CD4-positive, alpha-beta T cell treated with Interleukin-15 for 1 hour (primary cell): ENCODE results near the gene ATP8A2.

Experiments used
- DNase-seq: peaks from one replicate; pipeline ENCODE4 v3.0.0-alpha.2; 2020

ATP8A2 gene

DNA sequence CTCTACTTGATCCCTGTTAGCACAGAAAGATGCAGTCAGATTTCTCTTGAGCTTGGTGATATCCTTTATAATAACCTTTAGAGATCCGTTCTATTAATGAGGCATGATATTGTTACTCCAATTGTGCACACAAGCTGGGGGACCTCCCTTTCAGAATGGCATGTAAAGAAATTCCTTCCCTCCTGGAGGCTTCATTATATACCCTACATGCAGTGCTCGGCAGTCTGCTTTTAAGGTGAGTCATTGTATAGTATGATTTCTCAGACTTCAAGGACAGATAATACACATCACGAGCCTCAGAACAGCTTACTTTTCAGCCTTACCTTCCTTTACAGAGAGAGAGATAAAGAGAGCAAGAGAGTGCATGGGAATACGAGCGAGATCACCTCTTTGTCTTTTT lies 261.3 kb downstream of the ATP8A2 start:
- DNase-seq: no peak

DNA sequence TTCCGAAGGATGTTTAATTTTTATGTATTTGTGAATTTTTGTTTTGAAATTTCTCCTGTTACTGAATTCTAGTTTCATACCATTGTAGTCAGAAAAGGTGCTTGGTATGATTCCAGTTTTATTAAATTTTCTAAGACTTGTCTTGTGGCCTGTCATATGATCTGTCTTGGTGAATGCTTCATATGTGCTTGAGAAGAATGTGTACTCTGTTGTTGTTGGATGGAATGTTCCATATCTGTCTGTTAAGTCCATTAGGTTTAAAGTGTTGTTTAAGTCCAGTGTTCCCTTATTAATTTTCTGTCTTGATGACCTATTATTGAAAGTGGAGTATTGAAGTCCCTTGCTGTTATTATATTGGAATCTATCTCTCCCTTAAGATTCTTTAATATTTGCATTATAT lies 273.9 kb downstream of the ATP8A2 start:
- DNase-seq: no peak

DNA sequence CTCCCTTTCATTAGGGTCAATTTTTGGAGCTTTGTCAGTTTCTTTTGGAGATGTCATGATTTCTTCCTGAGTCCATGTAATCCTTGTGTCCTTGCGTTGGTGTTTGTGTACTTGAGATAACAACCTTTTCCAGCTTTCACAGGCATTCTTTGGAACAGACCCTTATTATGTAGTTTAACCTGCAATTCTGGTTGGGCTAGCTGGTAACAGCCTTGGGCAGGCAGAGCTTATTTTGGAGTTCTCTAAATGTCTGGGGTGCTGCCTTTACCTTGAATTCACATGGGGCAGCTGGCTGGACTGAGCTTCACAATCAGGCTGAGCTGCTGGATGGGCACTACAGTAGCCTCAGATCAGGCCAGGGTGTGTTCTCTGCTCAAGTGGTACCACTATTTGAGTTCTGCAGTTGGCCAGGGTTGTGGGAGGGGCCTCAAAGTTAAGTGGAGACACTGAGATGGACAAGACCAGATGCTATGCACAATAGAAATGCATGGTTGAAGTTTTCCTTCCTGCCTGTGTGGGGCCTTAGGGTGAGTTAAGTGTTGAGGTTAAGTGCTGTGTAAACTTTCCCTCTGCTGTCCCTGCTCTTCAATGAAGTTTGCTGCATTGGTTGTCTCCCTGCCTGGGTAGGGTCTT lies 277.3 kb downstream of the ATP8A2 start:
- no peak for DNase-seq

DNA sequence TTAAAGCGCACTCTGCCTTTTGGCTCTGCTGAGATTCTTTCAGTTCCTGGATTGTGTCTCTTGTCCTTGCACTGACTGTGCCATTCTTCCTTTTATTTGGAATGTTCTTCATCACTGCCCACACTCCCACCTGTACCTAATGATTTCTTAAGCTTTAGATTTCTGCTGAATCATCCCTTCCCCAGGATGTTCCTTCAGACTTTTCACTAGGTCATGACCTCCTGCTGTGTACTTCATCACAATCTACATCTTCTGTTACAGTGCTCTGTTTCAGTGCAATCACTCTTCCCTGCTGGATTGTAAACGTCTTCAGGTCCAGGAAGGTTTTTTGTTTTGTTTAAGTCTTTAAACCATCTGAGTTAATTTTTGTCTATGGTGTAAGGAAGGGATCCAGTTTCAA lies 281.0 kb downstream of the ATP8A2 start:
- DNase-seq: no peak

DNA sequence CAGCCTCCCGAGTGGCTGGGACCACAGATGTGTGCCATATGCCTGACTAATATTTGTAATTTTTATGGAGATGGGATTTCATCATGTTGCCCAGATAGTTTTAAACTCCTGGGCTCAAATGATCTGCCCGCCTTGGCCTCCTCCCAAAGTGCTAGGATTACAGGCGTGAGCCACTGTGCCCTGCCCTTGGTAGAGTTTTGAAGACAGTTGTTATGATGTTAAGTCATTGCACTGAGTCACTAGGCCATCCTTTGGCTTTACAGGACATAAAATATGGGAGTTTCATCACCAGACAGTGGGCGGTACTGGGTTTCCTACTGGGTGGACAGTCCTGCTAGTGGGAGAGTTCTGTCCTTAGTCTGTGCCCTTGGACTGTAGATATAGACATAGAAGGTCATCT lies 282.5 kb downstream of the ATP8A2 start:
- no peak for DNase-seq

DNA sequence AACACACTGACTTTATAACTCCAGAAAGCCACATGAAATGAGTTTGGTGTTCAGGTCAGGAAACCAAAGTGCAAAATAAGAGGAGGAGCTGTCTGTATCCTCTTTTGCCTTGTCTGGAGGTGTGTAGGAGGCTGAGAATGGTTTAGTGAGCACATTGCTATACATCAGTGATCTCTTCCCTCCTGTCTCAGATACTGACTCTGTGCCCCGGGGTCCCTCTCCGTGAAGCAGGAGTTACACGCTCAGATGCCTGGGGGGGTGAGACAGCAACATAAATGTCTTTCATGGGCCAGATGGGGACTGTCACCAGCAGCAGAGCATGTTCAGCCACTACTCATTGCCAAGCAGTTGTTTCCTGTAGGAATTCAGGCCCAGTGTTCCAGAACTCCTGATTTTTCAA lies 285.4 kb downstream of the ATP8A2 start:
- DNase-seq: no peak

DNA sequence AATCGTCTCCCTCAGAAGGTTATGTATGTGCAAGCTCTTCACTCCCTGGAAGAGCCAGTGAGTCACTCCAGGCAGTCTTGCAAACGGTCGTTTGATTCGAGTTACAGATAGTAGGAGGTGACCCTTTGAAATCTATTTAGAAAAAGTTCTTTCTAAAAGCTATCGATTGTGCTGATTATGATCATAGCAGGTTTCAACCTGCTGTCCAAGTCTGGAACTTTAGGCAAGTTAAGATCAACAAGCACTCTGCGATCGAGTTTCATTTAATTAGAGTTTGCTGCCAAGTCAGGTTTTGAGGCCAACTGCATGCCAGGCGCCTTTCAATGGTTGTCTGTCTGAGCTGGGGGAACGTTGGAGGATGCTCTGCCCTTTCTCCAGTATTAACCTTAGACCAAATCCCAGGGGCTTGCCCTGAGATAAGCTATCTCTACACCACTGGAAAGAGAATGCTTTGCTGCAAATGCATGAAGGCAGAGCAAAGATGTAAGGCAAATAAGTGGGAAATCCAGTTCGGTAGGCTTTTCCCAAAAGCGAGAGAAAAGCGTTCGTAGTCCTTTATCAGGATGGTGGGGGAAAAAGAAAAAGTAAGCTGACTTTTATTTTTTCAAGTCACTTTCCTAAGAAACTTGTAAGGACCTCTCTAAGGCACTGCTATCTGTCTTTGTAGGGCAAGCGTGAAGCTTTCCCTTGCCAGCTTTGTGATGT lies 287.5 kb downstream of the ATP8A2 start:
- DNase-seq: no peak

DNA sequence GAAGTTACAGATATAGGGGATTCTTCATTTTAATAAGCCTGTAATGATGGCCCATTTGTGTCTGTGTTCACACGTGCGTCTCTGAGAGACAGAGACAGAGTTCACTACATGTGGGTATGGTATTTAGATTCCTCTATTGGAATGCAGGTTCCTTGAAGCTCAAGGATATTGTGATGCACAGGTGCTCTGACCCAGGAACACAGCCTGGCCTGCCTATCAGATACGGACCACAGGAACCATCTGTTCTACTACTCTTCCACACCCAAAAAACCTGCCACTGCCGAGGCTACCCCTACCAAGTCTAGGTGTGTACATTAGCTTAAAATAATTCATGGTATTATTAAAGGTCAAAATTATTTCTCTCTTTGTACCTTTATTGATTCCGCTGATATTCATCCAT lies 289.2 kb downstream of the ATP8A2 start:
- DNase-seq: no peak

DNA sequence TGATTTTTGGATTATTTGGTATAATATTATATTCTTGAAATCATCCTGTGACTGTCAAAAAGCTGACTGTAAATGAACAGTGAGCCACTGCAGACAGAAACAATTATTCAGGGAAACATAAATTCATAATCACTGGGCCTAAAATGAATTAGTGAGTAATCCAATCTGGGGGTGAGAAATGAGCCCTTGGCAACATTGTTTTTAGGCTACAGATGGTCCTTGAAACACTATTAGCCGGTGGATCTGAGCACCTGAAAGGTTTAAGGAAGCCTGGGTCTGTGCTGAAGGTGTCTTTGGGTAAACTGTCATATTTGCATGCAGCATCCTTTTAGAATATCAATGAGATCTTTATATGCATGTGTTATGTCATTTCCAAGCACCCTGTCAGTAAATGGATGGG lies 290.7 kb downstream of the ATP8A2 start:
- DNase-seq: no peak

DNA sequence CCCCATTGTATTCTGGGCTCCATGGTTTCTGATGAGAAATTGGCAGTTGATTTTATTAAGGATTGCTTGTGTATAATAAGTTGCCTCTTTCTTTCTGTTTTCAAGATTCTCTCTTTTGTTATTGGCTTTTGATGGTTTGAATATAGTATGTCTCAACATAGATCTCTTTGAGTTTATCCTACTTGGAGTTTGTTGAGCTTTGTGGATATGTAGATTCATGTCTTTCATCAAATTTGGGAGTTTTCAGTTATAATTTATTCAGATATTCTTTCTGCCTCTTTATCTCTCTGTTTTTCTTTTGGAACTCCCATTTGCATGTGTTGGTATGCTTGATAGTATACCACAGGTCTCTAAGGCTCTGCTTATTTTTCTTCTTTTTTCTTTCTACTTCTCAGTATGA lies 296.6 kb downstream of the ATP8A2 start:
- DNase-seq: no peak

DNA sequence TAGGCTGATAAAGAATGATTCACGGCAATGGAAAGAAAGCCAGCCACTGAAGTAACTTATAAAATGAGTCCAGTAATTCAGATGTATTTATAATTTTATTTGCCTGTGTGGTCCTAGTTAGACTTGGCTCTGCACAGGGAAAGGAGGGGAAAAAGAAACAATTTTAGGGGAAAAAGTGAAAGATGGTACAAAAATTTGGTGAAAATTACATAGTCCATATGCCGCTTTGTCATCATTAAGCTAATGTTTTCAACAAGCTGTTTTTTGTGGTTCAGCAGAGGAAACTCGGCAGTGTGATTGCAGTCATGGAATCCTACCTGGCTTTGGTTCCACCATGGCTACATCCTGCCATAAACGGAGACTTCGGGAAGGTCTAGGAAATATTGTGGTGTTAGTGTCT lies 301.9 kb downstream of the ATP8A2 start:
- DNase-seq: no peak

DNA sequence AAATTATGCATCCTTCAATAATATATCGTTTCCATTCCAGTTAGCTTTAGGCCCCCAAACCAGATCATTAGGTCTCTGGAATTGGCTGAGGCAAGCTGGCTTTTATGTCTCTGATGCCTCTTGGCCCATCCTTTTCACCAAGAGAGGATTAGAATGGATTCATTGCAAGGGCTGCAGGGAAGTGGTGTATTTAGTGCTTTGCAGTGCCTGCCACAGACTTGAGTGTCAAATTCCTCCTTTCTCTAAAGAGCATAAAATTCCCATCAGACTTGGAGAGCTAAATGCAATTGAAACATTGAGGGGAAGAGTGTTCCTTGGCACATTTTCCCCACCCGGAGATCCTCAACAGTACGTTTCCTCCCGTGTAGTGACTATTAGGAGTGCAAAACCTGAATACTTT lies 302.6 kb downstream of the ATP8A2 start:
- DNase-seq: no peak

DNA sequence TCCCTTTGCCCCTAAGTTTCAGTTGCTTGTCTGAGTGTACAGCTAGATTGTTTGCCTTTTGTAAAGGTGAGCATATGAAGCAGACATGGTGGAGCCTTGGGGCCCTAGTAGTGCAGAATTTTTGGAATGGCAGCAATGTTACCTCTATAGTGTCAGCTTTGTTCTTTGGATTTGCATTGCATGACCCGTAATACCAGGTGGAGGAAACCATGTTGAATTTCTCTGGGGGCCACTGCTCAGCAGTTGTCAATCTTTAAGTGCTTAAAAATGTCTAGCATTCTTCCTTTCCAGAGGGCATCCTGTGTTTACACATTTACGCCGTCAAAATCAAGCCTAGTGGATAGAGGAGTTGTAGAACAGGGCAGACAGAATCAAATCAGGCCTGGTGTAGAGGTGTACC lies 303.3 kb downstream of the ATP8A2 start:
- no peak for DNase-seq

DNA sequence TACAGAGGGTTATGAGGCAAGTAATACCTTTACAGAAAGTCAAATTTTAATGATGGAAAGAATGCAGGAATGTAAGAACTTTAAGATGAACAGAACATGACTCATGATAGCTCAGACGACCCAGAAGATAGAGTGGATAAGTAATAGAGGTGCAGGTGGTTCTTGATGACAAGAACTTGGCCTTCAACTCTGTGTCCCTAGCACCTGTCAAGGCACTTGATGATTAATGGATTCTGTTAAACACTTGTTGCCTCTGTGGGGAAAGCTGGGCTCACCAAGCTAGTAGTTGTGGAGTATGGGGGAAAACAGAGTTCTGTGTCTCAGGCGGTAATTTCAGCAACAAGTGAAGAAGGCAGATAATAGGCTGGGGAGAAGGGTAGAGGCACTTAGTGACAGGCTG lies 306.2 kb downstream of the ATP8A2 start:
- DNase-seq: no peak

DNA sequence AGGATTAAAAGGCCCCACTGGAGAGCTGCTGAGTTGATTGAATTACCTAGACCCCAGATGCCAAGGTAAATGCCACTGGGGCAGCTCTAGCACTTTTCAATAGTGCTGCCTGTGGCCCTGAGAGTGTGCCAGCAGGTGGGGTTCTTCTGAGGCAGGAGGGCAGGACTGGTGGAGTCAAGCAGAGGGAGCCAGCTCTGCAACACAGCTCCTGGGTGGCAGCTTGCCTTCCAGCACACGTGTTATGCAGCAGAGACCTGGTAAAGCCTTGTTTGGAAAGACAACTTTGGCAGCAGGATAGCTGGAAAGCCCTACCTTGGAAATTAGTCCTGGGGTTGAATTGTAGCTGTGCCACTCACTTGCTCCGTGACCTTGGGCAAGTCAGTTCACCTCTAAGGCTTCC lies 306.6 kb downstream of the ATP8A2 start:
- no peak for DNase-seq

DNA sequence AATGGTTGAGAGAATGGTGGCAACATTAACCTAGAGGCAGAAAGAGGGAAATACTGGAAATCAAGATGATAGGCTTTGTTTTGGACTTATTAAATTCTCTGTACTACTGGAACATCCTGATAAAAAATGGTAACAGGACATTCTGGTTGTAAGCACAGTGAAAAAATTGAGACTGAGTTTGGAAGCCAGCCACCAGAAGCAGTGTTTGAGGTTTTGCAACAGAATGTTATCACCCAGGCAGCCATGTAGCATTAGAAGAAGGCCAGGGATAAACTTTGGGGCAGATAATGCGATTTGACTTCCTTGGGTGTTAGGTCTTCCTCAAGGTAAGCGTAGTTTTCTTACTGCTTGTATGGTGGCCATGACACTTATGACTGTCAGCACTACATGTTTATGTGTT lies 307.4 kb downstream of the ATP8A2 start:
- no peak for DNase-seq

DNA sequence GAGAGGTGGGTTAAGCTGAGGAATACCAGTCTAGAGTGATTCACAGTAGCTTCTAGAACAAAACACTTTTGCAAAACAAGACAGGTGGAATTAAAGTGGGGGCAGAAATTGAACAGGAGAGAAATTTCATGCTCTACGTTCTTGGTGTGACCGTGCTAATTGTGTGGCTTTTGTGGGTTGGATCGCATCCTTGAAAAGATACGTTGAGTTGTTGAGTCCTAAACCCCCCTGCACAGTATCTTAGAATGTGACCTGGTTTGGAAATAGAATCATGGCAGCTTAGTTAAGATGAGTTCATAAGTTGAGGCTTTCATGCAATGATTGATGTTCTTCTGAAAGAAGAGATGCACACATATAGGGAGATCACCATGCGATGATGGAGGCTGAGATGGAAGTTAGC lies 308.2 kb downstream of the ATP8A2 start:
- DNase-seq: no peak

DNA sequence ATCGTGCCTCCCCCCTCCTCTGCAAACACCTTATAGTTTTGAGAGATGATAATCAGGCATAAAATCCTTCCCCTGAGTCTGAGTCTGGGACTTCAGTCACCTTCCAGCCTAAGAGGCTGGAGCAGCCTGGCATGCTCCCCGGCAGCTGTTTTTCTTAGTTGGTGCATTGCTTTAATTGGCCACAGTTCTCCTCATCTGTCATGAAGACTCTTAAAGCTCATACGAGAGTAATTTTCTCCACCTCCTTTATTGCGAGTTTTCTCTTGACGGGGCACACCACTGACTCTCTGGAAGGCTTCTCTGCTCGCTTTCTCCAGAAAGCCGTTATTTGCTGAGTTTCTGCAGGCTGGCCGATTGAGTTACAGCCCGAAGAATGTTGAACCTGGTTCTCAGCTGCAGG lies 310.5 kb downstream of the ATP8A2 start:
- no peak for DNase-seq

DNA sequence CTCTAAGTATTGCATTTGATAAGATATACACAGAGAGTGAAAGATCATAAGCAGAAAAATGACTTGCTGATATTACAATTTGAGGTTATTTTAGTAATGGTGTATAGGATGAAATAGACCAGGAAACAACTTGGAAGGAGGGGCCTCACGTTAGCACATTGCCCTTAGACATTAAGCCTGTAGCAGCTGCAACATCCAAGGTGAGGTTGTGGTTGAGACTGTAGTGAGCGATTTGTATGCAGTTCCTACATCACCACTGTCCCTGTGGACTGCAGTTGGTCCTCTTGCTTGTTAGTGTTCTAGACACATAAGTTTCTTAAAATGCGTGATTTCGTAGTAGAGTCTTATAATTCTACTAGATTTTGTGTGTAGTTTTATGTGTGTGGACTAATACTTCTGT lies 311.3 kb downstream of the ATP8A2 start:
- no peak for DNase-seq

DNA sequence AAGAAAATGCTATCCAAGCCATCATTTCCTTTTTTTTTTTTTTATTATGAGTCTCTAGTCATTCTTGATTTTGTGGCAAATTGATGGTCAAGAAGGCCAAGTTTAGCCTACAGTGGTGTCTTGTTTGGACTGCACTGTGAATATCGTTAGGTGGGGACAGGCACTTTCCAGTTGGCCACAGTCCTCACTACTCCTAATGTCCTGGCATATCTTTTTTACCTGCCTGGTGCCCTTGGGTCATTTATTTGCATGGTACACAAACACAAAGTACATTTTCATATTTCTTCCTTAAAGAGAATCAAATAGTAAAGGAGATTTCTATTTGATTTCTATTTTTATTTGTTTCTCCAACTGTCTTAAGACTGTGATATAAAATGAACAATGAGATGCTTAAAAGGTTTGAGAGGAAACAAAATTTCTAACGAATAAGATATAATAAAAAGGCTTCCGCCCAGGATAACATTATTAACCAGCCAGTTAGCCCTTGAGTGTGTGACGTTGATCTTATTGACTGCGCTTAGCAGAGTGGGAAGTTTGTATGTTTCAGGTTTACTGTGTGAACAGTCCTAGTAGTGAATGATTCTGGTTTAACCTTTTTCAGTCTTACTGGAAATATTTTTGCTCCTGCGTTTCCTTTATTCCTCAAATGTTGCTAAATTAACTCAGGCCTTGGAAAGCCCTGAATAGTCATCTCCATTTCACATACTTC lies 312.0 kb downstream of the ATP8A2 start:
- no peak for DNase-seq

DNA sequence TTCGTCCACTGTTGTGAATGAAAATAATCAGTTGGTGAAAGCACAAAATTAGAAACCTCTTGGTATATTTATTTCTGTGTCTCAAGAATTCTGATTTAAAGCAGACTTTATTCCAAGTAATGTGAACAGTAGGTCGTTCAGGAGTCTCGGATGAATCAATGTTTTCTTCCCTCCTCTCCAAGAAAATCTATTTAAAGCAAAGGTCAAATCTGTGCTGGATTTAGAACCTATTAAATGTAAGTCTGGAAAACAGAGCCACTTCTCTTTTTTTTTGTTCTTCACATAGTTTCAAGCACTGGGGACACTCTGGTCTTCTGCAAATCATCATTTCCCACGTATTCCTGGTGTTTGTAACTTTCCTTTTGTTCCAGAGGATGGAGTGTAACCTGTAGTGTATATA lies 312.7 kb downstream of the ATP8A2 start:
- no peak for DNase-seq

DNA sequence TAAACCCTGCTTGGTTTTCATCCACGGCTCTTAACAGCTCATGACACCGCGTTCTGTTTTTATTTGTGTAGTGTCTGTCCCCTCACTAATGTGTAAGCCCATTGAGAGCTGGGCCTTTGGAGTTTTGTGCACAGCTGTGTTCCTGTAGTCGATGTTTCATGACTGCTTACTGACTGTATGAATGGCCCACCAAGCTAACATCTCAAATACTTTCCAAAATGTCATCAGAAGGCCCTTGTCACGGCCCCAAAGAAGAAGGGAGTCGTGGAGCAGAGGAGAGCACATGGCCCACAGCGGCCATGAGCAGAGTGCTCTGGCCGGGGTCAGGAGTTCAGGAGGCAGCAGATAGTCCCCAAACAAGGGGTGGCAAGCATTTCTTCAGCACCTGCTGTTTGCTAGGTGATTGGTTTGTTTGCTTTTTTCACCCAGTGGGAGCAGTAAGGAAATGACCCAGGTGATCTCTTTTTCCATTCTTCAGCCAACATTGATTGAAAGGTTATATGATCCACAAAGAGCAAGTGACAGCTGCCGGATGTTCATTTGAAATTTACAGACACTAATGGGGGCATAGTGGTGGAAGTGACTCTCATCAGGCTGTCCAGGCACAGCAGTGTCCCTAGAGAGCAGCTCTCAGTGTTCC lies 315.2 kb downstream of the ATP8A2 start:
- DNase-seq: no peak

DNA sequence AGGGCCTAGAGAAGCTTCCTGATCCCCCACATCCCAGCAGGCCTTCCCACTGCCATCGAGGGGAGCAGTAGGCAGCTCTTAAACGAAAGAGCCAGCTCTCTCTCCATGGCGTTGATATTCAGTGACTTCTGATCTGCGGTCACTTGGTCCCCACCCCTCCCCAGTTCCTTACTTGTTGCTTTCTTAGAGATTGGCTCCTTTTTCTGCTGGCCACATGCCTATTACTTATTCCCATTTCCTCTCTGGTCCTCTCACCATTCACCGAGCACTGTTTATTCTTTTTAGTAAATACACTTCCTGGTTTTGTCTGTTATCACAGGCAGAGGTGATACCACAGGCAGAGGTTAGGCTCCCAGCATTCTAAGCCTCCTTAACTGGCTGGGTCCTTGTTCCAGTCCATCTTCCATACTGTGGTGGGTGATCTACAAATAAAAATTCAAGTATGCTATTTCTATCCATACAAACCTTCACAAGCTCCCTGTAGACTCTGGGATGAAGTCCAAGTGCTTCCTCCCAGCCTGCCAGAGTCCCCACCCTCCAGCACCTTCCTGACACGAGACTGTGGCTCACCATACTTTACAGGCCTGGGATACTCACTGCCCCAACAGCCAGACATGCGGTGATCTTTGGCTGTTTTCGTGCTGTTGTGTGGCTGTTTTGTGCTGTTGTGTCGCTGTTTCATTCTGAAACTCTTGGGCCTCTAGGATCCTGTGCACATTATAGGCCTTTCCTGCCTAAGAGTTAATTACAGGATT lies 315.9 kb downstream of the ATP8A2 start:
- DNase-seq: no peak
